HepG2 (cell line): ENCODE data around the gene GOLGA8S.
"Not testable (repeated sequence)": the region's sequence is repeated elsewhere in the genome, so short reads cannot be mapped to it uniquely, and the experiment has no call there.

ENCODE experiments used
- FOXA3 ChIP-seq: IDR thresholded peaks from 2 replicates; pipeline ENCODE4 v1.6.1; 2016; ENCODE audit warnings: missing genetic modification reagents, missing compliant biosample characterization
- GATA4 ChIP-seq: sonication (generic); IDR thresholded peaks from 2 replicates; pipeline ENCODE4 v1.6.1; 2016; ENCODE audit warnings: antibody characterized with exemption, low read depth, borderline replicate concordance
- HNF1B ChIP-seq: sonication (generic); formaldehyde crosslinking; IDR thresholded peaks from 2 replicates; pipeline ENCODE4 v1.5.1; 2020; ENCODE audit warnings: mild to moderate bottlenecking, moderate library complexity, missing genetic modification reagents
- KDM5A ChIP-seq: fragments of 200-600 bp; sonication (generic); IDR thresholded peaks from 2 replicates; pipeline ENCODE4 v1.7.0; 2018; ENCODE audit warnings: antibody characterized with exemption, mild to moderate bottlenecking, low read length, borderline replicate concordance
- KDM6A ChIP-seq: IDR thresholded peaks from 2 replicates; pipeline ENCODE4 v1.6.1; 2016; ENCODE audit warnings: low read depth
- NR2F2 ChIP-seq: IDR thresholded peaks from 2 replicates; pipeline ENCODE4 v1.6.1; 2012; ENCODE audit warnings: low read depth, inconsistent platforms, borderline replicate concordance
- REST ChIP-seq, 2 experiments: IDR thresholded peaks; 2 replicates each; pipeline ENCODE4 v1.6.1; 2011 to 2012; ENCODE audit warnings: low read length in 2 of 2, borderline replicate concordance in 1 of 2, low read depth in 1 of 2, mild to moderate bottlenecking in 1 of 2, moderate library complexity in 1 of 2
- RXRA ChIP-seq: sonication (generic); formaldehyde crosslinking; IDR thresholded peaks from 2 replicates; pipeline ENCODE4 v1.5.1; 2020; ENCODE audit warnings: missing genetic modification reagents
- ZNF124 ChIP-seq: sonication (generic); formaldehyde crosslinking; IDR thresholded peaks from 2 replicates; pipeline ENCODE4 v1.4.0; 2020; ENCODE audit warnings: missing genetic modification reagents
- ZNF24 ChIP-seq: fragments of 450-650 bp; IDR thresholded peaks from 2 replicates; pipeline ENCODE4 v1.6.1; 2017; ENCODE audit warnings: antibody characterized with exemption, mild to moderate bottlenecking
- ZNF549 ChIP-seq: sonication (generic); formaldehyde crosslinking; IDR thresholded peaks from 2 replicates; pipeline ENCODE4 v1.5.0; 2020; ENCODE audit warnings: missing genetic modification reagents
- TF ChIP-seq, protein P1 (sequence below): sonication (generic); formaldehyde crosslinking; IDR thresholded peaks from 2 replicates; pipeline ENCODE4 v1.4.0; 2020; ENCODE audit warnings: missing genetic modification reagents
- TF ChIP-seq, protein P2 (sequence below): sonication (generic); formaldehyde crosslinking; IDR thresholded peaks from 2 replicates; pipeline ENCODE4 v1.5.0; 2020; ENCODE audit warnings: mild to moderate bottlenecking, missing genetic modification reagents, moderate library complexity

GRCh38 chr15:23371134-23371533 is 16.6 kb downstream of the GOLGA8S start:
- not testable (repeated sequence) for TF ChIP-seq GATA4; KDM5A; FOXA3 (CRISPR knock-in tag); KDM6A; REST (IDR thresholded peaks at IDR 0.05; ENCODE audit: borderline replicate concordance in 1 of 2, low read depth in 1 of 2, low read length in 2 of 2); ZNF549 (CRISPR knock-in tag); ZNF124 (CRISPR knock-in tag); HNF1B (CRISPR knock-in tag); NR2F2; RXRA; ZNF24
- TF ChIP-seq, protein P1, sequence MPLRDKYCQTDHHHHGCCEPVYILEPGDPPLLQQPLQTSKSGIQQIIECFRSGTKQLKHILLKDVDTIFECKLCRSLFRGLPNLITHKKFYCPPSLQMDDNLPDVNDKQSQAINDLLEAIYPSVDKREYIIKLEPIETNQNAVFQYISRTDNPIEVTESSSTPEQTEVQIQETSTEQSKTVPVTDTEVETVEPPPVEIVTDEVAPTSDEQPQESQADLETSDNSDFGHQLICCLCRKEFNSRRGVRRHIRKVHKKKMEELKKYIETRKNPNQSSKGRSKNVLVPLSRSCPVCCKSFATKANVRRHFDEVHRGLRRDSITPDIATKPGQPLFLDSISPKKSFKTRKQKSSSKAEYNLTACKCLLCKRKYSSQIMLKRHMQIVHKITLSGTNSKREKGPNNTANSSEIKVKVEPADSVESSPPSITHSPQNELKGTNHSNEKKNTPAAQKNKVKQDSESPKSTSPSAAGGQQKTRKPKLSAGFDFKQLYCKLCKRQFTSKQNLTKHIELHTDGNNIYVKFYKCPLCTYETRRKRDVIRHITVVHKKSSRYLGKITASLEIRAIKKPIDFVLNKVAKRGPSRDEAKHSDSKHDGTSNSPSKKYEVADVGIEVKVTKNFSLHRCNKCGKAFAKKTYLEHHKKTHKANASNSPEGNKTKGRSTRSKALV, result not testable (repeated sequence)
- TF ChIP-seq, protein P2, sequence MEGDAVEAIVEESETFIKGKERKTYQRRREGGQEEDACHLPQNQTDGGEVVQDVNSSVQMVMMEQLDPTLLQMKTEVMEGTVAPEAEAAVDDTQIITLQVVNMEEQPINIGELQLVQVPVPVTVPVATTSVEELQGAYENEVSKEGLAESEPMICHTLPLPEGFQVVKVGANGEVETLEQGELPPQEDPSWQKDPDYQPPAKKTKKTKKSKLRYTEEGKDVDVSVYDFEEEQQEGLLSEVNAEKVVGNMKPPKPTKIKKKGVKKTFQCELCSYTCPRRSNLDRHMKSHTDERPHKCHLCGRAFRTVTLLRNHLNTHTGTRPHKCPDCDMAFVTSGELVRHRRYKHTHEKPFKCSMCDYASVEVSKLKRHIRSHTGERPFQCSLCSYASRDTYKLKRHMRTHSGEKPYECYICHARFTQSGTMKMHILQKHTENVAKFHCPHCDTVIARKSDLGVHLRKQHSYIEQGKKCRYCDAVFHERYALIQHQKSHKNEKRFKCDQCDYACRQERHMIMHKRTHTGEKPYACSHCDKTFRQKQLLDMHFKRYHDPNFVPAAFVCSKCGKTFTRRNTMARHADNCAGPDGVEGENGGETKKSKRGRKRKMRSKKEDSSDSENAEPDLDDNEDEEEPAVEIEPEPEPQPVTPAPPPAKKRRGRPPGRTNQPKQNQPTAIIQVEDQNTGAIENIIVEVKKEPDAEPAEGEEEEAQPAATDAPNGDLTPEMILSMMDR, result not testable (repeated sequence)
